Chondrocyte (in vitro differentiated cells): ENCODE data around the gene AFAP1L2. TPM values are rescaled to one million over a fixed set of nuclear protein-coding genes. Genes with fewer than 3 reads are reported as not detected.

Source experiments
- DNase-seq: peaks from one replicate; pipeline ENCODE4 v3.0.0; 2021; ENCODE audit warnings: mixed read lengths, low spot score
- H3K27ac Mint-ChIP-seq: one replicate; pipeline ENCODE4 v1.8.0; 2021; ENCODE audit warnings: mild to moderate bottlenecking, moderate library complexity, mixed read lengths; ENCODE audit not compliant: unreplicated experiment
- H3K27me3 Mint-ChIP-seq: 2 replicates; pipeline ENCODE4 v1.8.0; 2021; ENCODE audit warnings: low read depth, mixed read lengths
- H3K36me3 Mint-ChIP-seq: 2 replicates; pipeline ENCODE4 v1.8.0; 2021; ENCODE audit warnings: low read depth, mixed read lengths
- H3K4me1 Mint-ChIP-seq: 2 replicates; pipeline ENCODE4 v1.8.0; 2021; ENCODE audit warnings: low read depth, mild to moderate bottlenecking, mixed read lengths
- H3K4me3 Mint-ChIP-seq: one replicate; pipeline ENCODE4 v1.8.0; 2021; ENCODE audit warnings: mild to moderate bottlenecking, moderate library complexity, mixed read lengths; ENCODE audit not compliant: unreplicated experiment
- H3K9me3 Mint-ChIP-seq: 2 replicates; pipeline ENCODE4 v1.8.0; 2021; ENCODE audit warnings: low read depth, mixed read lengths
- total RNA-seq: library from RNA; stranded (reverse); gene quantifications from 3 replicates; pipeline ENCODE4 v1.2.1, GENCODE V29; 2021
- TF ChIP-seq, protein P1 (sequence below): fragments of 200-600 bp; sonication (generic); IDR thresholded peaks from 2 replicates; pipeline ENCODE4 v1.5.0; 2021; ENCODE audit warnings: antibody characterized with exemption, mild to moderate bottlenecking, moderate library complexity

The AFAP1L2 gene
- total RNA-seq, 1 donor from 2014 or later, result 2.9 TPM

DNA sequence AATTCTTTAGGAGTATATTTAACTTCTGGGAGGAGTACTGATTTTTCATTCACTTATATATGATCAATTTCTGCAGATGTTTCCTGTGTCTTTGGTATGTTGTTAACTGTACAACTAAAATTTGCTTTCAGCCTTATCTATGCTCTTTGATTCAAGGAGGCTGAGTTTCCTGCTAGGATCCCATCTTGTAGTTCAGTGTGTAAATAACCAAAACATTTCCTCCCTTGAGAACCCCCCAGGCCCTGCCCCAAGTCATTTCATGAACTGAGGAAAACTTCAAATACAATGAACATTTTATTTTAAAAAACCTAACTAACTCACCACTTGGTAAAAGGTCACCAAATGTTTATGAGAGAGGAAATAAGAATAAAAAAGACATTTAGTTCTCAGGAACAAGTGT lies 109.8 kb downstream of the AFAP1L2 start:
- H3K36me3 Mint-ChIP-seq, result peaks cover 9% of the 10 kb centered on the region
- no peak for DNase-seq
- peaks cover 20% of the 10 kb centered on the region for H3K9me3 Mint-ChIP-seq
- H3K4me1 Mint-ChIP-seq, result no peaks in the 10 kb centered on the region
- H3K27ac Mint-ChIP-seq, result no peak overlapping the region
- no peak overlapping the region for H3K4me3 Mint-ChIP-seq
- no peaks in the 10 kb centered on the region for H3K27me3 Mint-ChIP-seq
- TF ChIP-seq, protein P1, sequence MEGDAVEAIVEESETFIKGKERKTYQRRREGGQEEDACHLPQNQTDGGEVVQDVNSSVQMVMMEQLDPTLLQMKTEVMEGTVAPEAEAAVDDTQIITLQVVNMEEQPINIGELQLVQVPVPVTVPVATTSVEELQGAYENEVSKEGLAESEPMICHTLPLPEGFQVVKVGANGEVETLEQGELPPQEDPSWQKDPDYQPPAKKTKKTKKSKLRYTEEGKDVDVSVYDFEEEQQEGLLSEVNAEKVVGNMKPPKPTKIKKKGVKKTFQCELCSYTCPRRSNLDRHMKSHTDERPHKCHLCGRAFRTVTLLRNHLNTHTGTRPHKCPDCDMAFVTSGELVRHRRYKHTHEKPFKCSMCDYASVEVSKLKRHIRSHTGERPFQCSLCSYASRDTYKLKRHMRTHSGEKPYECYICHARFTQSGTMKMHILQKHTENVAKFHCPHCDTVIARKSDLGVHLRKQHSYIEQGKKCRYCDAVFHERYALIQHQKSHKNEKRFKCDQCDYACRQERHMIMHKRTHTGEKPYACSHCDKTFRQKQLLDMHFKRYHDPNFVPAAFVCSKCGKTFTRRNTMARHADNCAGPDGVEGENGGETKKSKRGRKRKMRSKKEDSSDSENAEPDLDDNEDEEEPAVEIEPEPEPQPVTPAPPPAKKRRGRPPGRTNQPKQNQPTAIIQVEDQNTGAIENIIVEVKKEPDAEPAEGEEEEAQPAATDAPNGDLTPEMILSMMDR, result no peak

DNA sequence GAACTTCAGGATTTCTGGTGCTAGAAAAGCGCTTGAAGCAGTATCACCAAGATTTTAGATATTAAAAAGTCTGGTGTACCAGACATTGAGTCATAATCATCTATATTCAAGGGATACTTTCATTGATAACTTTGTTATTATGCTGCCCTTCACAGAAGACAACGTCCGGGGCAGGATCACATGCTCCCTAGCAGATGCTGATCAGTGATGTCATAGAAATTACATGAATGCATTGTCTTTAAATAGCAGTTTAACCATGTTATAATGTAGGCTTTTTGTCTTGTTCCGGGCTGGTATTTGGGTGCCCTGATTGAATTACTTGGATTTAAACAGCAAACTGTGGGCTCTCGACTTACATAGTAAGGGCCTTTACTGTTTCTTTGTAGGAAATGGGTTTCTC lies 111.2 kb downstream of the AFAP1L2 start:
- H3K4me1 Mint-ChIP-seq, result no peaks in the 10 kb centered on the region
- H3K9me3 Mint-ChIP-seq, result peaks cover 20% of the 10 kb centered on the region
- H3K27me3 Mint-ChIP-seq, result no peaks in the 10 kb centered on the region
- DNase-seq, result no peak
- peaks cover 9% of the 10 kb centered on the region for H3K36me3 Mint-ChIP-seq
- no peak overlapping the region for H3K4me3 Mint-ChIP-seq
- no peak overlapping the region for H3K27ac Mint-ChIP-seq
- TF ChIP-seq, protein P1, result no peak

DNA sequence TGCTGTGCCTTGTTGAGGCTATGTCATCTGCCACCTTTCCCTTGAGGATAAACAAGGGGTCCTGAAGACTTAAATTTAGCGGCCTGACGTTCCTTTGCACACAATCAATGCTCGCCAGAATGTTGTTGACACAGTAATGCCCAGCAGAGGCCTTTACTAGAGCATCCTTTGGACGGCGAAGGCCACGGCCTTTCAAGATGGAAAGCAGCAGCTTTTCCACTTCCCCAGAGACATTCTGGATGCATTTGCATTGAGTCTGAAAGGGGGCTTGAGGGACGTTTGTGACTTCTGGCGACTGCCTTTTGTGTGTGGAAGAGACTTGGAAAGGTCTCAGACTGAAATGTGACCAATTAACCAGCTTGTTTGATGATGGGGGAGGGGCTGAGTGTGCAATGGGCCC lies 112.8 kb downstream of the AFAP1L2 start:
- TF ChIP-seq, protein P1, result no peak
- no peak overlapping the region for H3K27ac Mint-ChIP-seq

DNA sequence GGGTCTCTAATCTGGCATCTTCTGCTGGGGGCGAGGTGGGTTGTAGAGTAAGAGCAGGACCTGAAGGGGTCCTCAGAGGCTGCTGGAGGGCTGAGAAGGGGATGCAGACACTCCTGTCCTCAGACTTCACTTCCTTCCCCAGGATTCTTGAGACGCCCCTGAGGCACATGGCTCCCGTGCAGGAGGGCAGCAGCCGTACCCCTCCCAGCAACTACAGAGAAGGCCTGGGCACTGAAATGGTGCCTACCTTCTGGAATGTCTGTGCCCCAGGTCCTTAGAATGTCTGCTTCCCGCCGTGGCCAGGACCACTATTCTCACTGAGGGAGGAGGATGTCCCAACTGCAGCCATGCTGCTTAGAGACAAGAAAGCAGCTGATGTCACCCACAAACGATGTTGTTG lies 113.2 kb downstream of the AFAP1L2 start:
- Mint-ChIP-seq H3K4me3 (no peak overlapping the region), H3K27ac (no peak overlapping the region), H3K36me3 (peaks cover 4% of the 10 kb centered on the region), H3K9me3 (peaks cover 18% of the 10 kb centered on the region), H3K4me1 (no peaks in the 10 kb centered on the region), H3K27me3 (no peaks in the 10 kb centered on the region)
- TF ChIP-seq, protein P1, result no peak
- peak; percentile 22 for DNase-seq

More for the DNA sequence above, 112.8 kb downstream of the AFAP1L2 start:
- Mint-ChIP-seq H3K36me3 (peaks cover 7% of the 10 kb centered on the region), H3K9me3 (peaks cover 20% of the 10 kb centered on the region), H3K27me3 (no peaks in the 10 kb centered on the region), H3K4me1 (no peaks in the 10 kb centered on the region), H3K4me3 (no peak overlapping the region)
- DNase-seq, result no peak

DNA sequence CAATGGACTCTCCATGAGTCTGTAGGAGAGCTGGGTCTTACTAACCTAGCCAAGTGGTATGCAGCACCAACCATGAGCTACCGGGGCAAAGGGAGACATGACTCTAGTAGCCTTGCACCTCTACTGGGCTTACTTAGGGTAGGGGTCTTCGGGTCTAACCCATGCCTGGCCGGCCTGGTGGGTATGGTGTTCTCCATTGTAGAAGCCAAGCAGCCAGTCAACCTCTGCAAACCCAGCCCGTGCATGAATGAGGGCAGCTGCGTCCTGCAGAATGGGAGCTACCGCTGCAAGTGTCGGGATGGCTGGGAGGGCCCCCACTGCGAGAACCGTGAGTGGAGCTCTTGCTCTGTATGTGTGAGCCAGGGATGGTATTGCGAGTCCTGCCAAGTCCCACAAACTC lies 114.3 kb downstream of the AFAP1L2 start:
- TF ChIP-seq, protein P1, result no peak
- DNase-seq, result peak; percentile 56
- Mint-ChIP-seq H3K9me3 (peaks cover 7% of the 10 kb centered on the region), H3K36me3 (no peaks in the 10 kb centered on the region), H3K27me3 (no peaks in the 10 kb centered on the region), H3K27ac (no peak overlapping the region), H3K4me3 (no peak overlapping the region), H3K4me1 (no peaks in the 10 kb centered on the region)
